Mesenchymal stem cell (in vitro differentiated cells and primary cell): ENCODE data around the gene LCN9.

Source experiments
- DNase-seq: peaks from one replicate; pipeline ENCODE4 v3.0.0-alpha.2; 2013
- H2AFZ ChIP-seq: one replicate; pipeline ENCODE4 v1.6.1; 2013; ENCODE audit warnings: low read depth, mild to moderate bottlenecking, control low read depth, inconsistent platforms, low read length, moderate library complexity
- H2AK5ac ChIP-seq: 2 replicates; pipeline ENCODE4 v1.6.1; 2013; ENCODE audit warnings: low read length, moderate library complexity, mild to moderate bottlenecking, inconsistent platforms; ENCODE audit not compliant: severe bottlenecking
- H2BK120ac ChIP-seq: one replicate; pipeline ENCODE4 v1.6.1; 2013; ENCODE audit warnings: low read depth, mild to moderate bottlenecking, inconsistent platforms, low read length, moderate library complexity
- H2BK12ac ChIP-seq, 2 experiments: one replicate each; pipeline ENCODE4 v1.6.1; 2013; ENCODE audit warnings: inconsistent platforms in 2 of 2, low read length in 2 of 2, mild to moderate bottlenecking in 2 of 2, moderate library complexity in 2 of 2, control low read depth in 1 of 2
- H2BK15ac ChIP-seq: one replicate; pipeline ENCODE4 v1.6.1; 2013; ENCODE audit warnings: mild to moderate bottlenecking, low read depth, inconsistent platforms; ENCODE audit not compliant: poor library complexity, severe bottlenecking
- H2BK5ac ChIP-seq: 2 replicates; pipeline ENCODE4 v1.6.1; 2013; ENCODE audit warnings: low read depth, mild to moderate bottlenecking, low read length, control low read depth, inconsistent platforms; ENCODE audit not compliant: poor library complexity, severe bottlenecking
- H3K14ac ChIP-seq, 2 experiments: one replicate each; pipeline ENCODE4 v1.6.1; 2013; ENCODE audit warnings: inconsistent platforms in 2 of 2, low read length in 2 of 2, control low read depth in 1 of 2, mild to moderate bottlenecking in 1 of 2, moderate library complexity in 1 of 2
- H3K18ac ChIP-seq, 2 experiments: one replicate each; pipeline ENCODE4 v1.6.1; 2013; ENCODE audit warnings: inconsistent platforms in 2 of 2, low read length in 2 of 2, control low read depth in 1 of 2, low read depth in 1 of 2, mild to moderate bottlenecking in 1 of 2
- H3K23ac ChIP-seq, 2 experiments: one replicate each; pipeline ENCODE4 v1.6.1; 2013; ENCODE audit warnings: inconsistent platforms in 2 of 2, low read length in 2 of 2, mild to moderate bottlenecking in 2 of 2, moderate library complexity in 2 of 2, control low read depth in 1 of 2
- H3K27ac ChIP-seq: 2 replicates; pipeline ENCODE4 v1.5.1; 2013; ENCODE audit warnings: mild to moderate bottlenecking, moderate library complexity, low read length, control low read depth, inconsistent platforms; ENCODE audit not compliant: poor library complexity, severe bottlenecking
- H3K27me3 ChIP-seq, 2 experiments: 2 replicates each; pipeline versions ENCODE4 v1.6.1 to v1.7.0; 2013; ENCODE audit warnings: low read length in 2 of 2, mild to moderate bottlenecking in 2 of 2, moderate library complexity in 2 of 2, control low read depth in 1 of 2, inconsistent platforms in 1 of 2; ENCODE audit not compliant: control insufficient read depth in 1 of 2, insufficient read depth in 1 of 2
- H3K36me3 ChIP-seq, 2 experiments: 2 replicates each; pipeline versions ENCODE4 v1.6.1 to v1.7.0; 2013; ENCODE audit warnings: low read length in 2 of 2, control low read depth in 1 of 2, inconsistent platforms in 1 of 2, low read depth in 1 of 2, mild to moderate bottlenecking in 1 of 2; ENCODE audit not compliant: insufficient read depth in 2 of 2, control insufficient read depth in 1 of 2
- H3K4ac ChIP-seq, 2 experiments: one replicate each; pipeline ENCODE4 v1.6.1; 2013; ENCODE audit warnings: inconsistent platforms in 2 of 2, low read length in 2 of 2, mild to moderate bottlenecking in 2 of 2, moderate library complexity in 2 of 2, control low read depth in 1 of 2, low read depth in 1 of 2
- H3K4me1 ChIP-seq: 2 replicates; pipeline ENCODE4 v1.6.1; 2013; ENCODE audit warnings: low read depth, low read length, control low read depth; ENCODE audit not compliant: control insufficient read depth, insufficient read depth
- H3K4me2 ChIP-seq: 2 replicates; pipeline ENCODE4 v1.6.1; 2013; ENCODE audit warnings: low read length, mild to moderate bottlenecking, inconsistent platforms; ENCODE audit not compliant: poor library complexity, severe bottlenecking
- H3K4me3 ChIP-seq, 2 experiments: 2 replicates each; pipeline versions ENCODE4 v1.5.1 to v1.7.0; 2013; ENCODE audit warnings: low read length in 2 of 2, mild to moderate bottlenecking in 2 of 2, control low read depth in 1 of 2, low read depth in 1 of 2; ENCODE audit not compliant: insufficient read depth in 1 of 2
- H3K79me1 ChIP-seq: replicated peaks from 2 replicates; pipeline ENCODE4 v1.6.1; 2013; ENCODE audit warnings: mild to moderate bottlenecking, control low read depth, low read length, inconsistent platforms; ENCODE audit not compliant: poor library complexity, severe bottlenecking
- H3K9ac ChIP-seq: 2 replicates; pipeline ENCODE4 v1.7.0; 2013; ENCODE audit warnings: mild to moderate bottlenecking, low read length, moderate library complexity
- H3K9me3 ChIP-seq: 2 replicates; pipeline ENCODE4 v1.7.0; 2013; ENCODE audit warnings: mild to moderate bottlenecking, low read length; ENCODE audit not compliant: control insufficient read depth
- H4K8ac ChIP-seq: one replicate; pipeline ENCODE4 v1.6.1; 2013; ENCODE audit warnings: inconsistent platforms, mild to moderate bottlenecking, low read length, moderate library complexity
- H4K91ac ChIP-seq: one replicate; pipeline ENCODE4 v1.6.1; 2013; ENCODE audit warnings: mild to moderate bottlenecking, low read length, inconsistent platforms
- WGBS: methylation state at CpG from one replicate; pipeline ENCODE4 v1.1.7; 2013; ENCODE audit warnings: mixed read lengths; 5-methylcytosine and 5-hydroxymethylcytosine counted together

LCN9 gene

DNA sequence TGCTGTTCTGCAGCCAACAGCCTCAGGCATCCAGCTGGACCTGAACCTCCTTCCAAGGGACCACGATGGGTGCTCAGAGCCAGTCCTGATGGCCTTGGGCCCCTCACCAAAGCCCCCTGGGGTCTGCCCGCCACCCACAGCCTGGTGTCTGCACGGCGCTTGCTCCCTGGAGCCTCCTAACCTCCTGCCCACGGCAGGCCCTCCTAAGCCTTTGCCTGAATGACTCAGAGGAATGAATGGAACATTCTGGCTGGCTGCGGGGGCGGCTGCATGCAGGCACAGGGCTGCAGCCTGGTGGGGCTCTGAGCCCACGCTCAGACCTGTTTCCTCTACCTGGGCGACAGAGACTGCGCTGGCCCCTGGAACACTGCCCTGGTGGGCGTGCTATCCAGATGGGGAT, 29.3 kb downstream of the LCN9 start:
- H3K23ac ChIP-seq: no peak overlapping the region
- peaks cover 0 to 31% of the 10 kb centered on the region in 2 experiments for H3K27me3 ChIP-seq
- no peaks in the 10 kb centered on the region for H3K36me3 ChIP-seq
- H2AK5ac ChIP-seq: no peak overlapping the region
- no peak for DNase-seq
- H2BK12ac ChIP-seq: no peak overlapping the region
- H3K9me3 ChIP-seq: no peaks in the 10 kb centered on the region
- H3K4me1 ChIP-seq: peaks cover 7% of the 10 kb centered on the region
- H3K27ac ChIP-seq: no peak overlapping the region
- H3K4ac ChIP-seq: no peak overlapping the region
- no peak overlapping the region for H4K91ac ChIP-seq
- no peak overlapping the region for H3K14ac ChIP-seq
- 75% methylated on average over 11 of the region's 11 CpGs for WGBS
- no peak overlapping the region for H3K4me2 ChIP-seq
- H3K18ac ChIP-seq: no peak overlapping the region
- no peak overlapping the region for H4K8ac ChIP-seq
- H3K4me3 ChIP-seq: no peak overlapping the region
- H3K79me1 ChIP-seq: no peaks in the 10 kb centered on the region
- no peak overlapping the region for H2BK120ac ChIP-seq
- no peak overlapping the region for H2AFZ ChIP-seq
- H3K9ac ChIP-seq: no peak overlapping the region
- H2BK5ac ChIP-seq: no peak overlapping the region
- H2BK15ac ChIP-seq: no peak overlapping the region

DNA sequence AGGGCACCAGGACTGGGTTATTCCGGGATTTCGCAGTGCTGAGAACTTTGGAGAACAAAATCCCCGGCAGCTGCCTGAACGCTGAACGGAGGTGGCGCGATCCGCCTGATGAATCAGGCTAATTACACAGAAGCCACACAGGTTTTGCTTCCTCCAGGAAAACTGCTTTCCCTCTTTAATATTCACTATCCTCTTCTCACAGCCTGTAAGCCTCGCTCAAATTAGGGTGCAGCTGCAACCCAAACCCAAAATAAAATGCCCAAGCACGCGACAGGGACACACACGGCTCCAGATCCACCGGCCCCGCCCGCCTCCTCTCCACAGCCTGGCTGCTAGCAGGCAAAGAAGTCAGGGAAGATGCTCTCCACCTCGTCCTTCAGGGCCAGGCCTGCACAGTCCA, 30.2 kb downstream of the LCN9 start:
- Histone ChIP-seq H3K27ac (no peak overlapping the region), H3K4me2 (no peak overlapping the region), H3K4me3 (no peak overlapping the region), H3K27me3 (peaks cover 0 to 26% of the 10 kb centered on the region in 2 experiments), H3K14ac (no peak overlapping the region), H3K9ac (no peak overlapping the region), H3K36me3 (no peaks in the 10 kb centered on the region), H3K23ac (no peak overlapping the region), H2BK12ac (no peak overlapping the region), H2BK15ac (no peak overlapping the region), H4K8ac (no peak overlapping the region), H2AFZ (no peak overlapping the region), H2AK5ac (no peak overlapping the region), H2BK120ac (no peak overlapping the region), H3K79me1 (no peaks in the 10 kb centered on the region), H2BK5ac (no peak overlapping the region), H3K18ac (no peak overlapping the region), H4K91ac (no peak overlapping the region), H3K4me1 (peaks cover 7% of the 10 kb centered on the region), H3K9me3 (no peaks in the 10 kb centered on the region), H3K4ac (no peak overlapping the region)
- DNase-seq: no peak
- 89% methylated on average over 16 of the region's 16 CpGs for WGBS

- WGBS: 79% methylated on average over 11 of the region's 11 CpGs
- no peaks in the 10 kb centered on the region for H3K79me1 ChIP-seq
- DNase-seq: no peak
- no peak overlapping the region for H3K4ac ChIP-seq
- no peak overlapping the region for H3K14ac ChIP-seq
- H3K23ac ChIP-seq: no peak overlapping the region
- H3K27ac ChIP-seq: no peak overlapping the region
- H2BK15ac ChIP-seq: no peak overlapping the region
- H3K4me2 ChIP-seq: no peak overlapping the region
- no peak overlapping the region for H2AFZ ChIP-seq
- no peaks in the 10 kb centered on the region for H3K9me3 ChIP-seq
- H3K4me1 ChIP-seq: peaks cover 7% of the 10 kb centered on the region
- H2BK120ac ChIP-seq: no peak overlapping the region
- no peak overlapping the region for H4K8ac ChIP-seq
- H4K91ac ChIP-seq: no peak overlapping the region
- no peaks in the 10 kb centered on the region for H3K36me3 ChIP-seq
- no peak overlapping the region for H3K4me3 ChIP-seq
- H3K27me3 ChIP-seq: peaks cover 0 to 26% of the 10 kb centered on the region in 2 experiments
- no peak overlapping the region for H2AK5ac ChIP-seq
- H2BK12ac ChIP-seq: no peak overlapping the region
- no peak overlapping the region for H3K18ac ChIP-seq
- no peak overlapping the region for H3K9ac ChIP-seq
- no peak overlapping the region for H2BK5ac ChIP-seq
Measured at GRCh38 chr9:135693771-135694170, 30.7 kb downstream of the LCN9 start.

- no peak overlapping the region for H2BK5ac ChIP-seq
- 76% methylated on average over 18 of the region's 18 CpGs for WGBS
- no peak overlapping the region for H2AFZ ChIP-seq
- H2BK12ac ChIP-seq: no peak overlapping the region
- H3K27me3 ChIP-seq: peaks cover 0 to 23% of the 10 kb centered on the region in 2 experiments
- H4K91ac ChIP-seq: no peak overlapping the region
- no peaks in the 10 kb centered on the region for H3K9me3 ChIP-seq
- H3K36me3 ChIP-seq: no peaks in the 10 kb centered on the region
- H3K4me3 ChIP-seq: no peak overlapping the region
- H3K9ac ChIP-seq: no peak overlapping the region
- H3K18ac ChIP-seq: no peak overlapping the region
- no peak overlapping the region for H3K23ac ChIP-seq
- H2BK15ac ChIP-seq: no peak overlapping the region
- DNase-seq: no peak
- H3K14ac ChIP-seq: no peak overlapping the region
- H3K4ac ChIP-seq: no peak overlapping the region
- no peak overlapping the region for H3K27ac ChIP-seq
- no peaks in the 10 kb centered on the region for H3K79me1 ChIP-seq
- no peak overlapping the region for H2AK5ac ChIP-seq
- H3K4me1 ChIP-seq: peaks cover 7% of the 10 kb centered on the region
- H3K4me2 ChIP-seq: no peak overlapping the region
- H4K8ac ChIP-seq: no peak overlapping the region
- H2BK120ac ChIP-seq: no peak overlapping the region
Measured at GRCh38 chr9:135694414-135694813, 31.3 kb downstream of the LCN9 start.
